ENCODE data around the gene TACC3. TPM values are rescaled to one million over a fixed set of nuclear protein-coding genes. Genes with fewer than 3 reads are reported as not detected.

TACC3 gene
- total RNA-seq, 1 donor from 2014 or later, result 15.0 TPM

DNA sequence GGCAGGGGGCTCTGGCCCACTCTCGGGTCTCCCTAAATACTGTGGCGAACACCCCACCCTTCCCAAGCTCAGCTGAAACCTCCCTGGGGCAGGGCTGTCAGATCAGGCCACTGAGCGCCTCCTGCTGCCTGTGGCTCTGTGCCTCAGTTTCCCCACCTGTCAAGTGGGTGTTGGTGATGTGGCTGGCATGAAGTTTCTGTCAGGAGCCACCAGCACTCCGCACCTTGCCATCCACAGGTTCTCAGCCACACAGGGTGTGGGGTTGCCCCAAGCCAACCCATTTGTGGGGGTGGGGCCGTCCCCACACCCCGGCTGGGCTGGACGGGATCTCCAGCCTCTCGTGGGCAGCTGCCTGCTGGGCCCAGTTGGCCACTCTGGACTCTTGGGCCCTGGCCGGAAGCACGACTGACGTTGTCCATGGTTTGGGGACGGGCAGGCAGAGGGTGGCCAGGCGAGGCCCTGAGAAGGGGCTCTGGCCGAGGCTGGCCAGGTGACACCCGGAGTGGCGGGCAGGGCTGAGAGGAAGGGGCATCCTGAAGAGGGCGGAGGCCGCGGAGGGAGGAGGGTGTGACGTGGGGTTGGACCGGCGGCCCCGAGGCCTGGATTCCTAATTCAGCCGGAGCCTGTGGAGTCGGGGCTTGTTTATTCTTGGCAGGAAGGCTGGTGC is 66.2 kb downstream of the TACC3 start:
- Mint-ChIP-seq H3K27me3 (ENCODE audit: low read depth, unreplicated experiment) (peaks cover 14% of the 10 kb centered on the region), H3K9me3 (ENCODE audit: unreplicated experiment) (no peaks in the 10 kb centered on the region), H3K4me1 (ENCODE audit: low read depth, unreplicated experiment) (no peaks in the 10 kb centered on the region), H3K4me3 (ENCODE audit: unreplicated experiment) (no peak overlapping the region), H3K36me3 (ENCODE audit: low read depth, unreplicated experiment) (no peaks in the 10 kb centered on the region), H3K27ac (ENCODE audit: unreplicated experiment) (no peak overlapping the region)
- H3K4me2 ChIP-seq (ENCODE audit: low read length), result no peak overlapping the region
- no peaks in the 10 kb centered on the region for H3K9me3 ChIP-seq (ENCODE audit: insufficient read depth, low read depth, low read length)
- H3K36me3 ChIP-seq (ENCODE audit: insufficient read depth, low read length), result no peaks in the 10 kb centered on the region
- no peak for DNase-seq (ENCODE audit: low read depth)
- H3K27ac ChIP-seq (ENCODE audit: low read depth, low read length), result no peak overlapping the region
- H3K27me3 ChIP-seq (ENCODE audit: insufficient read depth, low read length), result peaks cover 6% of the 10 kb centered on the region
- TF ChIP-seq EZH2 (IDR thresholded peaks at IDR 0.05; ENCODE audit: insufficient read depth, low read length), result no peak
- TF ChIP-seq, protein P1, sequence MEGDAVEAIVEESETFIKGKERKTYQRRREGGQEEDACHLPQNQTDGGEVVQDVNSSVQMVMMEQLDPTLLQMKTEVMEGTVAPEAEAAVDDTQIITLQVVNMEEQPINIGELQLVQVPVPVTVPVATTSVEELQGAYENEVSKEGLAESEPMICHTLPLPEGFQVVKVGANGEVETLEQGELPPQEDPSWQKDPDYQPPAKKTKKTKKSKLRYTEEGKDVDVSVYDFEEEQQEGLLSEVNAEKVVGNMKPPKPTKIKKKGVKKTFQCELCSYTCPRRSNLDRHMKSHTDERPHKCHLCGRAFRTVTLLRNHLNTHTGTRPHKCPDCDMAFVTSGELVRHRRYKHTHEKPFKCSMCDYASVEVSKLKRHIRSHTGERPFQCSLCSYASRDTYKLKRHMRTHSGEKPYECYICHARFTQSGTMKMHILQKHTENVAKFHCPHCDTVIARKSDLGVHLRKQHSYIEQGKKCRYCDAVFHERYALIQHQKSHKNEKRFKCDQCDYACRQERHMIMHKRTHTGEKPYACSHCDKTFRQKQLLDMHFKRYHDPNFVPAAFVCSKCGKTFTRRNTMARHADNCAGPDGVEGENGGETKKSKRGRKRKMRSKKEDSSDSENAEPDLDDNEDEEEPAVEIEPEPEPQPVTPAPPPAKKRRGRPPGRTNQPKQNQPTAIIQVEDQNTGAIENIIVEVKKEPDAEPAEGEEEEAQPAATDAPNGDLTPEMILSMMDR (IDR thresholded peaks at IDR 0.05; ENCODE audit: insufficient read depth, low read depth, low read length), result no peak
- no peaks in the 10 kb centered on the region for H3K79me2 ChIP-seq (ENCODE audit: insufficient read depth, low read length)
- H3K4me3 ChIP-seq (ENCODE audit: insufficient read depth, low read depth, low read length), result no peak overlapping the region
- no peaks in the 10 kb centered on the region for H3K4me1 ChIP-seq (ENCODE audit: insufficient read depth, low read length)
- H2AFZ ChIP-seq (ENCODE audit: low read depth, low read length), result no peak overlapping the region
- H4K20me1 ChIP-seq (ENCODE audit: insufficient read depth, low read length), result peaks cover 6% of the 10 kb centered on the region
- no peak for FAIRE-seq
- no peak overlapping the region for H3K9ac ChIP-seq (ENCODE audit: low read length)

DNA sequence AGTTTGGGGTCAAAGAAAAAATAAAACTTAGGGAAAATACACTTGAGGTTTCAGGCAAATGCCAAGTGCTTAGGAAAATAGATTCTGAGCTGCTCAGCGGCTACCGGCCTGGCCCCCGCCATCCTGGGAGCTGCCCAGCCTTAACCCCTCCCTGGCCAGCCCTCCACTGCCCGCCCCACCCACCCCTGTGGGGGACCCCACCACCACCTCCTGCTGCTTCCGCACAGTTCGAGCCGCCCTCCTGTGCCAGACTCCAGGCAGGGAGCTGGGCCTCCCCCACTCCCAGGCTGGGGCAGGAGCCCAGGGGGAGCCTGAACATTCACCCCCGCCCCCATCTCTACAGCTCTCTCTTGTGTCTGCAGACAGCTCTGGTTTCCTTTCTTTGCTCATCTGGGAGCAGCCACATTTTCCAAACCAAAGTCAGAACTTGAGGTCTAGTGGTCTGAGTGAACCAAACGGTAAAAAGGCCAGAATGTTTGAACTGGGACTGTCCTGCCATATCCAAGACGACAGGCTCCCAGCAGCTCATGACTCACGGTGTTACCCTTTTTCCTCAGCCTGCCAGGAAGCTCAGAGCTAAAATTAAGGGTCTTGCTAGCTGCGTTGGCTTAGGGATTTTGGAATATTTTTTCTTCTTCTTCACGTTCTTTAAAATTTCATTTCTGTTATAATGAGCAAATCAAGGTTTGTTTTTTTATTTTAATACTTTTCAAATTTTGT is 67.1 kb downstream of the TACC3 start:
- Mint-ChIP-seq H3K9me3 (ENCODE audit: unreplicated experiment) (no peaks in the 10 kb centered on the region), H3K4me3 (ENCODE audit: unreplicated experiment) (no peak overlapping the region), H3K27ac (ENCODE audit: unreplicated experiment) (no peak overlapping the region), H3K36me3 (ENCODE audit: low read depth, unreplicated experiment) (no peaks in the 10 kb centered on the region), H3K4me1 (ENCODE audit: low read depth, unreplicated experiment) (no peaks in the 10 kb centered on the region), H3K27me3 (ENCODE audit: low read depth, unreplicated experiment) (peaks cover 14% of the 10 kb centered on the region)
- no peak for DNase-seq (ENCODE audit: low read depth)
- Histone ChIP-seq H3K27me3 (ENCODE audit: insufficient read depth, low read length) (peaks cover 9% of the 10 kb centered on the region), H2AFZ (ENCODE audit: low read depth, low read length) (no peak overlapping the region), H3K4me3 (ENCODE audit: insufficient read depth, low read depth, low read length) (no peak overlapping the region), H4K20me1 (ENCODE audit: insufficient read depth, low read length) (peaks cover 6% of the 10 kb centered on the region), H3K27ac (ENCODE audit: low read depth, low read length) (no peak overlapping the region), H3K79me2 (ENCODE audit: insufficient read depth, low read length) (no peaks in the 10 kb centered on the region), H3K9me3 (ENCODE audit: insufficient read depth, low read depth, low read length) (no peaks in the 10 kb centered on the region), H3K4me2 (ENCODE audit: low read length) (no peak overlapping the region), H3K9ac (ENCODE audit: low read length) (no peak overlapping the region), H3K36me3 (ENCODE audit: insufficient read depth, low read length) (no peaks in the 10 kb centered on the region), H3K4me1 (ENCODE audit: insufficient read depth, low read length) (no peaks in the 10 kb centered on the region)
- no peak for TF ChIP-seq EZH2 (IDR thresholded peaks at IDR 0.05; ENCODE audit: insufficient read depth, low read length)
- TF ChIP-seq, protein P1 (IDR thresholded peaks at IDR 0.05; ENCODE audit: insufficient read depth, low read depth, low read length), result no peak
- no peak for FAIRE-seq

DNA sequence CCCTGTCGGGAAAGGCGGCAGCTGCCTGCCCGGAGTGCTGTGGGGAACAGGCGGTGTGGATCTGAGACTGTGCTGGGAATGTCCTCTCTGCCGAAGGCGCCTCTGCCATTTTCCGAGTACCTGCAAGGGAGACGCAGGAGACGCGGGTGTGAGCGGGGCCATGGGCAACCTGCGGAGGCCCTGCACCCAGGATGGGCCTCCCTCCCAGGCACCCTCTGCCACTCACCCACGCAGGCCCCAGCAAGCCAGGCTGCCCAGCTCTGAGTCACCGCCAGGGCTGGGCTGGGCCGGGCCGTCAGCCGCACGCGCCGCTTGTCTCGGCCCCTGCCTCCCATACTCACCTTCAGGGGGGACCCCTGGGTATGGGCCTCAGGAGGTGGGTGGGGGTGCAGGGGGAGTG is 68.2 kb downstream of the TACC3 start:
- TF ChIP-seq EZH2 (IDR thresholded peaks at IDR 0.05; ENCODE audit: insufficient read depth, low read length), result no peak
- TF ChIP-seq, protein P1 (IDR thresholded peaks at IDR 0.05; ENCODE audit: insufficient read depth, low read depth, low read length), result no peak
- no peaks in the 10 kb centered on the region for H3K36me3 ChIP-seq (ENCODE audit: insufficient read depth, low read length)
- no peak for FAIRE-seq
- no peaks in the 10 kb centered on the region for H3K79me2 ChIP-seq (ENCODE audit: insufficient read depth, low read length)
- H3K9me3 ChIP-seq (ENCODE audit: insufficient read depth, low read depth, low read length), result no peaks in the 10 kb centered on the region
- no peak overlapping the region for H3K27ac Mint-ChIP-seq (ENCODE audit: unreplicated experiment)
- peaks cover 6% of the 10 kb centered on the region for H4K20me1 ChIP-seq (ENCODE audit: insufficient read depth, low read length)
- H3K4me3 Mint-ChIP-seq (ENCODE audit: unreplicated experiment), result no peak overlapping the region
- no peak overlapping the region for H3K4me2 ChIP-seq (ENCODE audit: low read length)
- no peaks in the 10 kb centered on the region for H3K36me3 Mint-ChIP-seq (ENCODE audit: low read depth, unreplicated experiment)
- H2AFZ ChIP-seq (ENCODE audit: low read depth, low read length), result no peak overlapping the region
- no peaks in the 10 kb centered on the region for H3K4me1 Mint-ChIP-seq (ENCODE audit: low read depth, unreplicated experiment)
- no peaks in the 10 kb centered on the region for H3K9me3 Mint-ChIP-seq (ENCODE audit: unreplicated experiment)
- no peaks in the 10 kb centered on the region for H3K4me1 ChIP-seq (ENCODE audit: insufficient read depth, low read length)
- peaks cover 10% of the 10 kb centered on the region for H3K27me3 ChIP-seq (ENCODE audit: insufficient read depth, low read length)
- H3K27me3 Mint-ChIP-seq (ENCODE audit: low read depth, unreplicated experiment), result peaks cover 14% of the 10 kb centered on the region
- H3K4me3 ChIP-seq (ENCODE audit: insufficient read depth, low read depth, low read length), result no peak overlapping the region
- no peak overlapping the region for H3K9ac ChIP-seq (ENCODE audit: low read length)
- no peak for DNase-seq (ENCODE audit: low read depth)
- no peak overlapping the region for H3K27ac ChIP-seq (ENCODE audit: low read depth, low read length)

Measured in astrocyte (in vitro differentiated cells and primary cell).